Stimulated activated CD8-positive, alpha-beta memory T cell treated with anti-CD3 and anti-CD28 coated beads, Interleukin-7, amount 100 ng/mL, for 24 hours (primary cell): ENCODE results near the gene CARD10.
"Not testable (repeated sequence)": the region's sequence is repeated elsewhere in the genome, so short reads cannot be mapped to it uniquely, and the experiment has no call there.

Source experiments
- DNase-seq: peaks from one replicate; pipeline ENCODE4 v3.0.0-alpha.2; 2020; ENCODE audit warnings: low read depth

CARD10 gene

GRCh38 chr22:37485395-37486223 lies 33.6 kb downstream of the CARD10 start:
- DNase-seq = no peak

- peak; percentile 62 for DNase-seq
These were observed 34.5 kb downstream of the CARD10 start for GRCh38 chr22:37484480-37485394.

- no peak for DNase-seq
These were observed 36.2 kb downstream of the CARD10 start for GRCh38 chr22:37483050-37483449.

DNA sequence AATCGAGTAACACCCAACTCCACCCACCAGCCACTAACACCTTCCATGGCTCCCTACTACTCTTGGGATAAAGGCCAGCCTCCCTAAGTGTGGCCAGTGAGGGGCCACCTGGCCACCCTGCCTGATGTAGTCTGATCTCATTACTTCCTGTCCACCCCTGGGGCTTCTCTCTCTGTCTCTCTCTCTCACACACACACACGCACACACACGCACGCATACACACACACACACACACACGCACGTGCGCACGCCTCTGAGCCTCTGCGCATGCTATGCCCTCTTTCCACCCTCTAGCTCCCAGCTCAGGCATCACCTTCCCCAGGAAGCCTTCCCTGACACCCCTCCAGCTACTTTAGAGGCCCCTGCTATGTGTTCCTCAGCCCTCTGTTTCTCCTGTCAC lies 37.0 kb downstream of the CARD10 start:
- DNase-seq = no peak

- DNase-seq = no peak
These were observed 37.8 kb downstream of the CARD10 start for GRCh38 chr22:37481347-37481907.

GRCh38 chr22:37480387-37481346 lies 38.5 kb downstream of the CARD10 start:
- DNase-seq = no peak

DNA sequence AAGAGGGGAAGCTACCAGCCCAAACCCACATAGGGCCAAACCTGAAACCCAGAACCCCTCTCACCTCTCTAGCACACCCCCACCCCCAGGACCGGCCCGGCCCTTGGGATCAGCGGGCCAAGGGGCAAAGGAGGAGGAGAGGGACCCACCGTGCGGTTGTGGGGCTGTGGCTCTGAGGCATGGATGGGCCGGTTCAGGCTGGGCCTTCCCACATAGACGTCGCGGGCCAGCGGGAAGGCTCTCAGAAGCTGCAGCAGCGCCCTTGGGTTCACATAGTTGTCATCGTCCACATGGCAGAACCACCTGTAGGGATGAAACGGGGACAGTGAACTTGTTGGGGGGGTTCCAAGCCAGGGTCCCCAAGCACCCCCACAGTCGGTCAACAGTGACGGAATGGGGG lies 40.0 kb downstream of the CARD10 start:
- DNase-seq = no peak

- DNase-seq = no peak
These were observed 42.6 kb downstream of the CARD10 start for GRCh38 chr22:37476389-37477329.

GRCh38 chr22:37474447-37475090 lies 44.6 kb downstream of the CARD10 start:
- no peak for DNase-seq

GRCh38 chr22:37473437-37473946 lies 45.7 kb downstream of the CARD10 start:
- no peak for DNase-seq

DNA sequence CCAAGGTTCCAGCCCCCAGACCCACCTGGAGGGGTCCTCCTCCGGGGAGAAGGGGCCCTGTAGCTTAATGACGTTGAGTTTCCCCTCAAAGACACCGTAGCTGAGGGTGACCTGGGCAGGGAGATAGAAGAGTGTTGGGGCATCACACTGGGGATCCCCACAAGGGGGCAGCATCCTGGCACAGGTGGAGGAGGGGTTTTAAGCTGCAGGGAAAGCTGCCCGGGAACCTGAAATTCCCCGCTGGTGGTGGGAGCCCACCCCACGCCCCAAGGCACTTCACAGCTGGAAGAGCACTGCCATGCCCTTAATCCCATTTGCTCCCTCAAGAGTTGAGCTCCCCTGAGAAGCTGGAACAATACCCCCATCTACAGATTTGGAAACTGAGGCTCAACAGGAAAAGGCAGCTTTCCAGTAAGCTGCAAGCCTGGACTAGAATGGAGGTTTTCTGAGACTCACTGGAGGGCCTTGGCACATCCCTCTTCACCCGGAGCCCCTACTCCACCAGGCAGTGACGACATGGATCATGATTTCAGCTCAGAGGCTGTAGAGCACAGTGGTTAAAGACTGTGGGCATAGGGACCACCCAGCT lies 46.7 kb downstream of the CARD10 start:
- no peak for DNase-seq

- no peak for DNase-seq
These were observed 47.3 kb downstream of the CARD10 start for GRCh38 chr22:37471727-37472417.

- DNase-seq = no peak
These were observed 49.1 kb downstream of the CARD10 start for GRCh38 chr22:37470087-37470445.

DNA sequence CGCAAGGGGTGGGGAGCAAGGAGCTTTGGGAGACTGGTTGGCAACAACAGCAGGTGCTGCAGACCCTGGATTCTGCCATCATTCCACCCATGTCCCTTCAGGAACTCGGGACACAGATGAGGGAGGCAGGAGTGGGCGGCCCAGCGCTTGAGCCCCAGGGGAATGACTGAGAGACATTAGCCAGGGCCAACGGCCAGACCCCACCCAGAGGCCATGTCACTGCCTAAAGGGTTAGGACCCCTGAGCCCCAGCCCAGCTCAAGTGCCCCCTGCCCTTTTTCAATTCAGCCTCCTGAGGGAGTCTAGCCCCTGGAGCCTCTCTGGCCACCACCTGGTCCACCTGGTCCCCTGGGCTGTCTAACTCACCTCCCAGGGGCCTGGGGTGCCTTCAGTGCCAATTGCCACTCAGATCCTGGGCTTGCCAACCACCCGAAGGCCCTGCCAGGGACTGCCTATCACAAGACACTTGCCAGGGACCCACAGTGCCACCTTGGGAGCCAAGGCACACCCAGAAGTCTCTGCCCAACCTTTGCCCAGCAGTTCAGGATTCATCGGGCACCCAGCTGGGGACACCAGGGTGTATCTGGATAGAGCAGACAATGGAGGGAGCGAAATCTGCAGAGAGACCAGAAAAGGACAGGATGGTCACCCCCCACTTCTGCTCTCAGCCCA lies 49.7 kb downstream of the CARD10 start:
- DNase-seq = no peak

DNA sequence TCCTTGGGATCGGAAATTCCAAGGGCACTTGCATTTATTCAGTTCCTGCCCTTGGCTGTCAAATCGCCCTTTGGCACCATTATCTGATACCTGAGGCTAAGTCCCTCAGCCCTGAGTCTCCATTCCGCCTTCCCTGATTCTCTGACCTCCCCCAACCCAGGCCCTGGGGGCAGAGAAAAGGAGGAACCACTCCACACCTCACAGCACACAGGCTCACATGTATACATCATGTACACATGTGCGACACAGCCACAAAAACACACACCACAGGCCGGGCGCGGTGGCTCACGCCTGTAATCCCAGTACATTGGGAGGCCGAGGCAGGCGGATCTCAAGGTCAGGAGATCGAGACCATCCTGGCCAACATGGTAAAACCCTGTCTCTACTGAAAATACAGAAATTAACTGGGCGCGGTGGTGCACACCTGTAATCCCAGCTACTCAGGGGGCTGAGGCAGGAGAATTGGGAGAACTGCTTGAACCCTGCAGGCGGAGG lies 51.0 kb downstream of the CARD10 start:
- not testable (repeated sequence) for DNase-seq

DNA sequence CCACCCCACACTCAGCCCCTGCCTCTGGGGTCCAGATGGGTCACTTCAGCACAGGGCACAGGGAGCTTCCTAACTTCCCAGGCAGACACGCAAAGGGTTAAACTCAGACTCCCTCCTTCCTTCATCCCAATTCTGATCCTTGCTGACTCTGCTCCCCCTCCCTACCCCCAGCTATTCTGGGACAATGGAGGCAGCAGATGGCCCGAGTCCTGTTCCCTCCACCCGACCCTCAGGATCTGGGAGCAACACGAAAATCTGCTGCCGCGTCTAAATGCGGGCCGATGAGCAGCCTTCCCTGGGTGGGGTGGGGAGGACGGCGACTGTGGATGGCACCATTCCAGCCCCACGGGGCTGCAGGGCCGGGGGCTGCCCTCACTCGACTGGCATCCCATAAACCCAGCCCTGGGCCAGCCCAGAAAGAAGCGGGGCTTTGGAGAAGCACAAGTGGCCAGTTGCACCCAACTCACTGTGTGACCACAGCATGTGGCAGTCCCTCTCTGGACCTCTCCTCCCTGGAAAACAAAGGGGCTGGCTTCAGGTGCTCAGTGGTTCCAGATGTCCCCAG lies 51.7 kb downstream of the CARD10 start:
- no peak for DNase-seq

DNA sequence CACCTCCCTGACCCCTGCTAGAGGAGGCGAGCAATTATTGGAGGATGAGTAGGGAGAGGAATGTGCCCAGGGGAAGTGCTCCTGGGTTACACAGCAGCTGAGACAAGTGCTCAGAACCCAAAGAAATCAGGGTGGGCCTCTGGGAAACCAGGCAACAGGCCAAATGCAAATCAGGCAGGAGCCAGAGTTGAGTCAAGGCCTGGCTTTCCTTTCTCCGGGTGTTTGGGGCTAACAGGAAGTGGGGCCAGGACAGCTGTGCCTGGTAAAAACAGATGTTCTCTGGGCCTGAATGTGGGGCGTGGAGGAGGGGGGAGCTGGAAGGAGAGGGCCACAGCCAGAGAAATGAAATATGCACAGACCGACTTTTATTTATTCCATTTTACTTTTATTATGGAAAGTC lies 55.0 kb downstream of the CARD10 start:
- DNase-seq = no peak

- no peak for DNase-seq
These were observed 56.2 kb downstream of the CARD10 start for GRCh38 chr22:37462983-37463382.
